ENCODE measurements around the gene KCTD12. TPM values are rescaled to one million over a fixed set of nuclear protein-coding genes. Genes with fewer than 3 reads are reported as not detected.

Gene KCTD12
- total RNA-seq, 2 donors from 2014 or later: 48.9 to 57.4 TPM

DNA sequence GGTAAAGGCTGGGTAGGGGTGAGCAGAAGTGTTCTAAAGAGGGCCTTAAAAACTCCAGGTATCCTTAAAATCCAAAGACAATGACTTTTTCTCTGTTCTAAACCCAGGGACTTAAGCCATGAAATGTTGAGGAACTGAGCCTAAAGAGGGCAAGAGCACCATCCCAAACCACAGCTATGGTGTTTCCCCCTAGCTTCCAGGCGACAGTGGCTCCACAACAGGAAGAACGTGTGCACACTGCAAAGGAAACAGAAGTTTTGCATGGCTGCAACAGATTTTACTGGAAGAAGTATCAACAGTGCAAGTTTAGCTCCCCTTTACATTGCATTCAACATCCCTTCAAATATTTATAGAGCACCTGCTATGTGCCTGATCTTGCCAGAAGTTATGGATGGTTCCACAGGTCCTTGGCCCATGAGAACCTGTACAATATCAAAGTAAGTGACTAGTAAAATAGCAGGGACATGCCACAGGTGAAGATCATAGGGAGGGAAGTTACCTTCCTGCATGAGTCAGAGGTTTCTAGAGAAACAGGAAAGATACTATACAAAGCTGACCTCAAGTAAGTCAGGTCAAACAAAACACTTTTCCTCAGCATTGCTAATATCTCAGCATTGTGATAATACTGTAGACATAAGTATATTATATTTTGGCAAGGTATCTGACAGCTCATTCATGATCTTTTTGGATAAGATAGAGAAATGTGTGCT, 8.4 kb upstream of the KCTD12 start:
- DNase-seq (ENCODE audit: low spot score): no peak
- TF ChIP-seq, protein P1, sequence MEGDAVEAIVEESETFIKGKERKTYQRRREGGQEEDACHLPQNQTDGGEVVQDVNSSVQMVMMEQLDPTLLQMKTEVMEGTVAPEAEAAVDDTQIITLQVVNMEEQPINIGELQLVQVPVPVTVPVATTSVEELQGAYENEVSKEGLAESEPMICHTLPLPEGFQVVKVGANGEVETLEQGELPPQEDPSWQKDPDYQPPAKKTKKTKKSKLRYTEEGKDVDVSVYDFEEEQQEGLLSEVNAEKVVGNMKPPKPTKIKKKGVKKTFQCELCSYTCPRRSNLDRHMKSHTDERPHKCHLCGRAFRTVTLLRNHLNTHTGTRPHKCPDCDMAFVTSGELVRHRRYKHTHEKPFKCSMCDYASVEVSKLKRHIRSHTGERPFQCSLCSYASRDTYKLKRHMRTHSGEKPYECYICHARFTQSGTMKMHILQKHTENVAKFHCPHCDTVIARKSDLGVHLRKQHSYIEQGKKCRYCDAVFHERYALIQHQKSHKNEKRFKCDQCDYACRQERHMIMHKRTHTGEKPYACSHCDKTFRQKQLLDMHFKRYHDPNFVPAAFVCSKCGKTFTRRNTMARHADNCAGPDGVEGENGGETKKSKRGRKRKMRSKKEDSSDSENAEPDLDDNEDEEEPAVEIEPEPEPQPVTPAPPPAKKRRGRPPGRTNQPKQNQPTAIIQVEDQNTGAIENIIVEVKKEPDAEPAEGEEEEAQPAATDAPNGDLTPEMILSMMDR (IDR thresholded peaks at IDR 0.05): no peak
- no peak overlapping the region for H3K27ac ChIP-seq
- no peaks in the 10 kb centered on the region for H3K4me1 ChIP-seq
- peaks cover 0 to 13% of the 10 kb centered on the region in 2 donors for H3K9me3 ChIP-seq
- no peaks in the 10 kb centered on the region for H3K36me3 ChIP-seq
- no peaks in the 10 kb centered on the region for H3K27me3 ChIP-seq
- no peak overlapping the region for H3K4me3 ChIP-seq

DNA sequence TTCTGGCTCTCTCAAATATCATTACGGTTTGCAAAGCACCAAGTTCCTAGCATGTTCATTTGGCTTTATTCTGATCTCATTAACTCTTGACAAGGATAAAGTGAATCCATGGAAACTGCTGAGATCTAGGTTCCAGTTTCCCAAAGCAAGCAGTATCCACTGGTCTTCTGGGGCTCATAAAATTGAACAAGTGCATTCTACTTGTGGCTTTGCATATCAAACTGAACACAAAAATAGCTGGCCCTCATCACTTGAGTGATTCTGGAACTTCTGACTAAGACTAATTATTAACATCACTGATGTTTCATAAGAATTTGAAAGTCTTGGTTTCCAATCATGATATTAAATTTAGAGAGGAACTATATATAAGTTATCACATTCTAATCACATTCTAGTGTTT, 6.3 kb upstream of the KCTD12 start:
- TF ChIP-seq, protein P1 (IDR thresholded peaks at IDR 0.05): no peak
- H3K9me3 ChIP-seq: peaks cover 0 to 4% of the 10 kb centered on the region in 2 donors
- no peaks in the 10 kb centered on the region for H3K36me3 ChIP-seq
- no peaks in the 10 kb centered on the region for H3K27me3 ChIP-seq
- DNase-seq (ENCODE audit: low spot score): no peak
- no peak overlapping the region for H3K27ac ChIP-seq
- H3K4me3 ChIP-seq: no peak overlapping the region
- H3K4me1 ChIP-seq: peaks cover 0 to 4% of the 10 kb centered on the region in 2 donors

DNA sequence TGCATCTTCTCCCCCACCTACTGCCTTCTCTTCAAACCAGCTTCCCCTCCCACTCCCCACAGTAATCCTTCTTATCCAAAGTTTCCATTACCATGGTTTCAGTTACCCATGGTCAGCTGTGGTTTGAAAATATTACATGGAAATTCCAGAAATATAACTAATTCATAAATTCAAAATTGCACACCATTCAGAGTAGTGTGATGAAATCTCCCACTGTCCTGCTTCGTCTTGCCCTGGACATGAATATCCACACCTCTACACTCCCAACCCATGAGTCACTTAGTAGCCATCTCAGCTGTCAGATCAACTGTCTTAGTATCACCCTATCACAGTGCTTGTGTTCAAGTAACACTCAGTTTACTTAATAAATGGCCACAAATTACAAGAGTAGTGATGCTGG, 3.8 kb upstream of the KCTD12 start:
- Histone ChIP-seq H3K27me3 (no peaks in the 10 kb centered on the region), H3K9me3 (no peaks in the 10 kb centered on the region), H3K4me3 (no peak overlapping the region), H3K4me1 (peaks cover 0 to 13% of the 10 kb centered on the region in 2 donors), H3K27ac (no peak overlapping the region), H3K36me3 (no peaks in the 10 kb centered on the region)
- TF ChIP-seq, protein P1 (IDR thresholded peaks at IDR 0.05): no peak
- no peak for DNase-seq (ENCODE audit: low spot score)

DNA sequence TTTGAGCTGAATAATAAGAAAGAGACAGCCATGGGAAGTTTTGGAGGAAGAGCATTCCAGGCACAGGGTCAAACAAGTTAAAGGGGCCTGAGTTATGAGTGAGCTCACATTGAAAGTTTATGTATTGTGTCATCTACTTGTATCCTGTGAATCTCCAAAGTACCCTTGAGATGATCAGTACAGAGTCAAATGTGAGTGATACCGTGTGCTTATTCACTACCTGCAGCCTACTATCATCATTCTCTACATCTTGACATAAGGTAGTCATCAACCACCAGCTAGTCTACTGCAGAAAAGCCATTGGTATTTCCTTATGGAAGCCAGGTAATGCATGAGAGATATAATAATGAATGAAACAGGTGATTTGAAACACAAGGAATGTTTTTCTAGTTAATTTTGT, 3.0 kb upstream of the KCTD12 start:
- TF ChIP-seq, protein P1 (IDR thresholded peaks at IDR 0.05): no peak
- no peaks in the 10 kb centered on the region for H3K36me3 ChIP-seq
- H3K4me1 ChIP-seq: peaks cover 0 to 16% of the 10 kb centered on the region in 2 donors
- no peak overlapping the region for H3K27ac ChIP-seq
- no peak overlapping the region for H3K4me3 ChIP-seq
- no peaks in the 10 kb centered on the region for H3K9me3 ChIP-seq
- no peak for DNase-seq (ENCODE audit: low spot score)
- H3K27me3 ChIP-seq: no peaks in the 10 kb centered on the region

DNA sequence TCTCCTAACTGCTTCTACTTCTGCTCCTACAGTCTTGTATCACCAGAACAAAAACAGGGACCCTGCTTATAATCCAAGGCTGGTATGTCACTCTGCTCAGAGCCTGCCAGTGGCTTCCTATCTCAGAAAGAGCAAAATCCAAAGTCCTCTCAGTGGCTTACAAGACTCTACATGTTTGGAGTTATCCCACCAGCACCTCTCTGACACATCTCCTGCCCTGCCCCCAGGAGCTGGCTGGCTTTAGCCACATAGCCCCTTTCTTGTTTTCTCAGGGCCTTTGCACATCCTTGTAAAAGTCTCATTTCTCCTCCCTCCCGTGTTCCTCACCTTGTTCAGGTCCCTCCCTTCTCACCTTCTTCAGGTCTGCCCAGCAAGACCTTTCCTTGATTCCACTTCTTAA, 2.2 kb upstream of the KCTD12 start:
- H3K27me3 ChIP-seq: no peaks in the 10 kb centered on the region
- no peak overlapping the region for H3K27ac ChIP-seq
- H3K4me3 ChIP-seq: no peak overlapping the region
- no peaks in the 10 kb centered on the region for H3K9me3 ChIP-seq
- DNase-seq (ENCODE audit: low spot score): no peak
- TF ChIP-seq, protein P1 (IDR thresholded peaks at IDR 0.05): no peak
- peaks cover 0 to 16% of the 10 kb centered on the region in 2 donors for H3K4me1 ChIP-seq
- H3K36me3 ChIP-seq: no peaks in the 10 kb centered on the region

All from right atrium auricular region (tissue), 2 donors.